Islet of Langerhans (tissue), 1 donor: ENCODE results near the gene FZD4.

ENCODE experiments used
- FAIRE-seq: peaks from one replicate; lab custom pipeline; 2011; peaks lifted over from hg19 to GRCh38; lab: Jason Lieb, UNC

The FZD4 gene

DNA sequence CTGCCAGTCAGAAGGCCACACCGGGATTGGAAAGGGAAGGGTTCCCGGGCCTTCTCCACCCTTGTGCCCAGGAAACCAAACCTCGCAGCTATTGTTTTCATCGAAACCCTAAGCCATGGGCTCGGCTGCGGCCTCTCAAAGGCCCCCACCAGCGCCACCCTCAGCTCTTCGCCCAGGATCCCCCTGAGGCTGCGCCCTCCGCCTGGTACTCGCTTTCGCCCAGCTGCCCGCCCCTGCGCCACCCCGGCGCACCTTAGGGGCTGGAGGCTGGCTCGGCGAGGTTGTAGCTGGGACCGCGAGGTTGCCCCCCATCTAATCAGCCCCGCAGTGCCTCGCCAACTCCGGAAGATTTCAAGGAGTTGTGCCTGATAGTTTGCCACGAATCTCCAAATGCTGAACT is 49.0 kb downstream of the FZD4 start:
- no peak for FAIRE-seq

DNA sequence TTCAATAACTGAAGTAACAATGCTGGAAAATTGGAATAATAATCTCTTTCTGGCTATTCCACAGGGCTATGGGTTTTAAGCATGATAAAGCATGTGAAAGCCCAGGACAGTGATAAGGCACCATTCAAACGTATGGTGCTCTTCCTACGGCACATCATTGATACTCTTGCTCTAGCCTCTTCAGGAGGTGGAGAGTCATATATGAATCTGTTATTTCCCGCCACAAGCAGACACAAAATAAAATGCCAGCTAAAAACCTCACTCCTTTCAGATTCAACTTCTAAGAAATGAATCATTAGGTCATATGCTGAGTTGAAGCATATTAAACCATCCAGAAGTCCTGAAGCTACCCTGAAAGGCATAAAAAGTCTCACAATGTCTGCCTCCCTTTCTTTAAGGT is 49.9 kb downstream of the FZD4 start:
- no peak for FAIRE-seq

DNA sequence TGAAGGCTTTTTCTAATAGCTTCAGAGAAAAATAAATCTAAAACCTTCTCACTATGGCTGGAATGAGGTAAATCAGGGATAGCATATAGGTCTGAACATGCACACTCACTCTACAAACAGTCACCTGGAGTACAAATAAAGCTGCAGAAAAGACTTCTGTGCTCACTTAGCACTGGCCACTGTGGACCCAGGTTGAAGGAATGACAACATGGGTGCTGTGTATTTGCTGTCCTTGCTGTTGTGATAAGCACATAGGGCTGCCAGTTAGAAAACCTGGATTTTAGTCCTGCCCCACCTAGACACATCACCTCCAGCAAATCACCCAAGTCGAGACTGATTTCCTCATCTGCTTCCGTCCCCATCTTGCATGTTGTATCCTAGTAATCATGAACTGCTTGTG is 51.2 kb downstream of the FZD4 start:
- FAIRE-seq = no peak

DNA sequence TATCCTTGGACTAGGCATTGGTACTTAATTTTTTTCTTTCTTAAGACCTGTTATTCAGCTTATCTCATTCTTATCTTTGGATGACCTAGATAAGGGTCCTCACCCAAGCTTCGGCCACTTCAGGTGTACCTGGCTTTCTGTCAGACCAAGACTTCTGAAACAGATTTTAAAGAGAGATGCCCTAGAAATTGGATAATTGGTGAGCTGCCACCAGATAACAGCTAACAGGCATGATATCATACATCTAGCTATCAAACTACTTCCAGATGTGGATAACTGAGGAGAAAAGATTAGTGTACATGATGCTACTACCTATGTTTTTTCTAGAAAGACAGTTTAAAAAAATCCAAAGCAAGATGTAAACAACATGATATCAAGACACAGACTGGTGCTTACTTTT is 52.9 kb downstream of the FZD4 start:
- no peak for FAIRE-seq

DNA sequence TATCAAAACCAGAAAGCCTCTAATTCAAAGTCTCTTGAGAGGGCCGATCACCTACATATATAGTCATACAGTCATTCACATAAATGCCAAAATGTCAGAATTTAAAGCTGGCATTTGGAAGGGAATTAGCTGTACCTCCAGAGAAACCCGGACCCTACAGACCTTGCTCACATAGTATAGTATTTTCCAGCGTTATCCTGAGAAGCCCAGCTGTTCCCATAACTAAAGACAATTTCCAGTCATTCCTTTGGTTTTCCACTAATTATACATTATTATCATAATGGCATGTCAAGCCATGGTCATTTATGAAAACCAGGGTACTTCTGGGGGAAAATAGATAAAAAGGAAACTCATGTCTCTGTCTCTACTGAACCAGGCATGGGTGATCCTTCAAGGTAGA is 53.6 kb downstream of the FZD4 start:
- no peak for FAIRE-seq

DNA sequence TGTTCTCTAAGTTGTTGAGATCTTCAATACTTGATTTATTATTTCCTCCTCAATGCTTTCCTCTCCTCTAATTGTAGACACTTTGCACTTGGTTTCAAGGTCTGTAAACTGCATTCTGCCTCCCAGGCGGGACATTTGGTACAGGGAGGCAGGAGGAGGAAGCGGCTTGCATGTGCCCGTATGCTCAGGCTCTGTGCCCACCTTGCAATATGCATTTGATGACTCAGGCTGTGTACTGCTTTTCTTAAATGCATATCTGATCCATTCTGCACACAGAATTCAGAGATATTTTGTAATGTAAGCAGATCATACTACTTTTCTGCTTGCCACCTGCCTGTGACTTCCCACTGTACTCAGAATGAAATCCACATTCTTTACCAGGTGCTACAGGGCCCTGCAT is 55.0 kb downstream of the FZD4 start:
- FAIRE-seq = no peak

DNA sequence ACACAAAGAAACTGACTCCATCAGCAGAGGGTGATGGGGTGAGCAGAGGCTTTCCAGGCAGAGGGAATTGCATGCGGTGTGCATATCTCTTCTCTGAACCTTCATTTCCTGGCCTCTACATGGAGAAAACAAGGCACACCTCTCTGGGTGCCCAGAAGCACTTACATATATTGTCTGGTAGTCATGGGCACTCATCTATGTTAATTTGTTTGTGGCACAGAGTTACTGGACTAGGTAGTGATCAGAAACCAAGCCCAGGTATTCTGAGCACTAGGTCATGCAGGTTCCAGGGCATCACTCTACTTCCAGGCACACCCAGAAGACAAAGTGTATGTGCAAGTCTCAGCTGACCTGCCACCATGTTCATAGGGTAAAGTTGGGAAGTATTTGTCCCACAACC is 56.5 kb downstream of the FZD4 start:
- FAIRE-seq = no peak

DNA sequence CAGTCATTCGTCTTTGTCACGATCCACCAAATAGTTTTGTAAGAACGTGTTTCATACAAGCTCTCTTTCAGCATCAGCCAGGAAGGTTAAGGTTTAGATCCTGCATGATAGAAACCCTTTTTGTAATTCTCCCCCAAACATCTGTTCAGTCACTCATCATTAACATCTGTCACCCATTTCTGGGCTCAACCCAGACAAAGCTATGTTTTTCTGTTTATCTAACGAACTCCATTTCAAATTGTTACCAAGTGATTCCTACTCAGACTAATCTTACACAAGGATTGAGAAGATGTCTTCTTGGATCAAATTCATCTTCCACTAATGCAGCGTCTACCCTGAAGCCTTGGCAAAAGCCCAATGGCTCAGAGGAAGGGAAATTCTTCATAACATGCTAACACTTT is 58.8 kb downstream of the FZD4 start:
- no peak for FAIRE-seq
